Astrocyte of the spinal cord (primary cell): Measurements from ENCODE around the gene NEDD4L.

Experiments
- DNase-seq: peaks from one replicate; pipeline ENCODE4 v3.0.0; 2011; ENCODE audit warnings: low read depth, low spot score
- H3K4me3 ChIP-seq: 2 replicates; pipeline ENCODE4 v1.5.1; 2011; ENCODE audit warnings: low read depth, mild to moderate bottlenecking, low read length, moderate library complexity
- CTCF ChIP-seq: IDR thresholded peaks from 2 replicates; pipeline ENCODE4 v1.5.1; 2012; ENCODE audit warnings: low read depth, mild to moderate bottlenecking, low read length, inconsistent platforms
- in situ Hi-C: cut with HindIII; loops from 2 replicates; pipeline ENCODE4 v1.10.0; 2017; ENCODE audit warnings: low sequenced_read_pairs

The NEDD4L gene

GRCh38 chr18:58402951-58403702 is 359.1 kb downstream of the NEDD4L start:
- in situ Hi-C loops: no loop called here
- no peak for TF ChIP-seq CTCF
- DNase-seq: no peak
- H3K4me3 ChIP-seq: no peak overlapping the region

GRCh38 chr18:58403799-58404455 is 359.9 kb downstream of the NEDD4L start:
- in situ Hi-C loops: no loop called here
- no peak for DNase-seq
- TF ChIP-seq CTCF: no peak
- no peak overlapping the region for H3K4me3 ChIP-seq

- DNase-seq: no peak
- TF ChIP-seq CTCF: no peak
- in situ Hi-C loops: no loop called here
- H3K4me3 ChIP-seq: no peak overlapping the region
These were observed 361.3 kb downstream of the NEDD4L start for GRCh38 chr18:58405107-58405898.

GRCh38 chr18:58407263-58407648 is 363.2 kb downstream of the NEDD4L start:
- in situ Hi-C loops: no loop called here
- H3K4me3 ChIP-seq: no peak overlapping the region
- TF ChIP-seq CTCF: no peak
- no peak for DNase-seq

GRCh38 chr18:58407649-58408407 is 363.8 kb downstream of the NEDD4L start:
- no peak overlapping the region for H3K4me3 ChIP-seq
- in situ Hi-C loops: no loop called here
- DNase-seq: no peak
- no peak for TF ChIP-seq CTCF

- no peak for DNase-seq
These were observed 364.6 kb downstream of the NEDD4L start for GRCh38 chr18:58408665-58409064.

More at GRCh38 chr18:58408665-58409064, 364.6 kb downstream of the NEDD4L start:
- in situ Hi-C loops: no loop called here
- TF ChIP-seq CTCF: no peak
- no peak overlapping the region for H3K4me3 ChIP-seq
